Thymus (tissue), 11 donors: ENCODE results near the gene MYMK. TPM values are rescaled to one million over a fixed set of nuclear protein-coding genes. Genes with fewer than 3 reads are reported as not detected.

ENCODE experiments used
- DNase-seq, 9 donors: peaks; one replicate each; pipeline ENCODE4 v3.0.0-alpha.2; 2013; ENCODE audit warnings: low spot score in 9 of 9, low read depth in 6 of 9, missing footprints in 1 of 9
- H3K27ac ChIP-seq, 2 donors: one replicate each; pipeline ENCODE4 v1.5.1; 2013; ENCODE audit warnings: control low read depth in 1 of 2, low read depth in 1 of 2, low read length in 1 of 2, mild to moderate bottlenecking in 1 of 2, moderate library complexity in 1 of 2
- H3K27me3 ChIP-seq, 2 donors: one replicate each; pipeline ENCODE4 v1.5.1; 2013; ENCODE audit warnings: low read length in 1 of 2; ENCODE audit not compliant: control insufficient read depth in 2 of 2, insufficient read depth in 1 of 2
- H3K36me3 ChIP-seq, 2 donors: one replicate each; pipeline ENCODE4 v1.5.1; 2013; ENCODE audit warnings: low read length in 1 of 2, mild to moderate bottlenecking in 1 of 2, moderate library complexity in 1 of 2; ENCODE audit not compliant: control insufficient read depth in 2 of 2, insufficient read depth in 2 of 2
- H3K4me1 ChIP-seq, 2 donors: one replicate each; pipeline ENCODE4 v1.5.1; 2013; ENCODE audit warnings: low read length in 2 of 2; ENCODE audit not compliant: control insufficient read depth in 2 of 2, insufficient read depth in 2 of 2
- H3K4me3 ChIP-seq, 2 donors: one replicate each; pipeline ENCODE4 v1.5.1; 2013; ENCODE audit warnings: low read length in 2 of 2, control low read depth in 1 of 2, mild to moderate bottlenecking in 1 of 2
- H3K9me3 ChIP-seq, 2 donors: one replicate each; pipeline ENCODE4 v1.5.1; 2013; ENCODE audit warnings: low read length in 1 of 2, mild to moderate bottlenecking in 1 of 2; ENCODE audit not compliant: control insufficient read depth in 2 of 2, insufficient read depth in 1 of 2
- WGBS: extraction: QIAGEN DNeasy Blood & Tissue Kit; methylation state at CpG from one replicate; pipeline ENCODE4 v1.1.7; 2013; 5-methylcytosine and 5-hydroxymethylcytosine counted together
- polyA plus RNA-seq: library from polyadenylated mRNA; stranded (reverse); fragments of 200-250 nt; gene quantifications from one replicate; pipeline ENCODE4 v1.2.3, GENCODE V29; 2013
- total RNA-seq: library from RNA; stranded (reverse); fragments of 120-200 nt; gene quantifications from one replicate; pipeline ENCODE4 v1.2.4, GENCODE V29; 2013
- donor health status: healthy.

The MYMK gene
- total and polyA plus RNA-seq, 2 donors, result 0.39 to 0.47 TPM

GRCh38 chr9:133494636-133495326 lies 30.0 kb downstream of the MYMK start:
- 96% methylated on average over 24 of the region's 24 CpGs for WGBS
- Histone ChIP-seq H3K27ac (no peak overlapping the region), H3K4me1 (peaks cover 0 to 2% of the 10 kb centered on the region in 2 donors), H3K9me3 (no peaks in the 10 kb centered on the region), H3K36me3 (no peaks in the 10 kb centered on the region), H3K4me3 (no peak overlapping the region), H3K27me3 (peaks cover 0 to 12% of the 10 kb centered on the region in 2 donors)
- no peak for DNase-seq

- H3K27ac ChIP-seq, result no peak overlapping the region
Measured at GRCh38 chr9:133493845-133494540, 30.8 kb downstream of the MYMK start.

DNA sequence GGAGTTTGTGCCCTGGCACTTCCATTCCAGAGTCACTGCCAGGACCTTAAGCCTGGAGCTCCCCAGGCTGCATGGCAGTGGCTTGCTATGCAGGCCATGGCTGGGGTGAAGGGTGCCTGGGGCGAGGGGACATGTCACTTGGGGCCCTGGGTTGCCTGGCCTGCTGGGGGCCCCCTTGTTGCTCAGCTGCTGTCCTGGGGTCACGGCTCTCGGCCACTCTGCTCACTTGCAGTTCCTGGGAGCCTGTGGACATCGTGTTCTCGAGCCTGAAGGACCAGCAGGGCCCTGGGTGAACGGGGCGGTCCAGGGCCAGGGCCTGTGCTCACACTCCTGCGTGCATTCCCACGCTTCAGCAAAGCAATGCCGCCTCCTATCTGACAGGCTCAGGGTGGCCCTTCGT lies 31.3 kb downstream of the MYMK start:
- Histone ChIP-seq H3K4me1 (peaks cover 0 to 2% of the 10 kb centered on the region in 2 donors), H3K9me3 (no peaks in the 10 kb centered on the region), H3K36me3 (no peaks in the 10 kb centered on the region), H3K27me3 (peaks cover 0 to 8% of the 10 kb centered on the region in 2 donors), H3K27ac (no peak overlapping the region), H3K4me3 (no peak overlapping the region)
- DNase-seq, result no peak
- WGBS, result 87% methylated on average over 11 of the region's 11 CpGs

More at GRCh38 chr9:133493845-133494540, 30.8 kb downstream of the MYMK start:
- no peaks in the 10 kb centered on the region for H3K9me3 ChIP-seq
- H3K4me3 ChIP-seq, result no peak overlapping the region
- WGBS, result 95% methylated on average over 23 of the region's 23 CpGs
- no peaks in the 10 kb centered on the region for H3K36me3 ChIP-seq
- DNase-seq, result no peak
- H3K27me3 ChIP-seq, result peaks cover 0 to 8% of the 10 kb centered on the region in 2 donors
- peaks cover 0 to 2% of the 10 kb centered on the region in 2 donors for H3K4me1 ChIP-seq

- no peaks in the 10 kb centered on the region for H3K9me3 ChIP-seq
- no peaks in the 10 kb centered on the region for H3K36me3 ChIP-seq
- no peak overlapping the region for H3K4me3 ChIP-seq
- no peak overlapping the region for H3K27ac ChIP-seq
- H3K27me3 ChIP-seq, result peaks cover 0 to 8% of the 10 kb centered on the region in 2 donors
- WGBS, result 92% methylated on average over 33 of the region's 33 CpGs
- H3K4me1 ChIP-seq, result peaks cover 0 to 2% of the 10 kb centered on the region in 2 donors
- DNase-seq, result no peak
Measured at GRCh38 chr9:133492061-133493021, 32.4 kb downstream of the MYMK start.

GRCh38 chr9:133491656-133491925 lies 33.2 kb downstream of the MYMK start:
- WGBS, result 96% methylated on average over 8 of the region's 8 CpGs

DNA sequence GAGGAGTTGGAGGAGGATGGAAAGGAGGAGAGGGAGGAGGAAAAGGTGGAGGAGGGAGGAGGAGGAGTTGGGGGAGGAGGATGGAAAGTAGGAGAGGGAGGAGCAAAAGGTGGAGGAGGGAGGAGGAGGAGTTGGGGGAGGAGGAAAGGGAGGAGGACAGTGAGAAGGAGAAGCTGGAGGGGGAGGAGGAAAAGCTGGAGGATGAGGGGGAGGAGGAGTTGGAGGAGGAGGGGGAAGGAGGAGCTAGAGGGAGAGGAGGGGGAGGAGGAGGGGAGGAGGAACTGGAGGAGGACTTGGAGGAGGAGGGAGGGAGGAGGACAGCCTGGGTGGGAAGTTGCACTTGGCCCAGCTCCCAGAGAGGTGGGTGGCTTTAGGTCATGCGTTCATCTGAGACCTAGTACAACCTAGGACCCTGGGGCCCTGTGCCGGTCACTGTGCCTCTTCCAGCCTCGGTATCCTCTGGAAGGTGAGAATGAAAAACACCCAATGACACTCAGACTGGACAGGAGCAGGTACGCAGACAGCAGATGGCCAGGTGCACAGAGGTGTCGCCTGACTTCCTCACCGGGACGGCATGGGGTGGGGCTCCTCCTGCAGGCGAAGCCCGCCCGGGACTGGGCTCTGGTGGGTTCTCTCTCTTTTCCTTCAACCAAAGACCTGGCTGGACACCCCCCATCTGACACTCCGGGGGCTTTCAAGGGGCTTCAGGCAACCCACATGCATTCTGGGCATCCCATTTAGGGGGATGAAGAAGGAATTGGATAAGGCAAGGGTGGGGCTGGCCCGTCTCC lies 33.7 kb downstream of the MYMK start:
- WGBS, result 87% methylated on average over 12 of the region's 12 CpGs
- H3K36me3 ChIP-seq, result no peaks in the 10 kb centered on the region
- no peaks in the 10 kb centered on the region for H3K9me3 ChIP-seq
- peaks cover 0 to 2% of the 10 kb centered on the region in 2 donors for H3K27me3 ChIP-seq
- H3K27ac ChIP-seq, result no peak overlapping the region
- no peak overlapping the region for H3K4me3 ChIP-seq
- DNase-seq, result no peak
- peaks cover 0 to 5% of the 10 kb centered on the region in 2 donors for H3K4me1 ChIP-seq

More at GRCh38 chr9:133491656-133491925, 33.2 kb downstream of the MYMK start:
- Histone ChIP-seq H3K9me3 (no peaks in the 10 kb centered on the region), H3K27ac (no peak overlapping the region), H3K4me1 (peaks cover 0 to 2% of the 10 kb centered on the region in 2 donors), H3K36me3 (no peaks in the 10 kb centered on the region), H3K27me3 (peaks cover 0 to 3% of the 10 kb centered on the region in 2 donors), H3K4me3 (no peak overlapping the region)
- no peak for DNase-seq

DNA sequence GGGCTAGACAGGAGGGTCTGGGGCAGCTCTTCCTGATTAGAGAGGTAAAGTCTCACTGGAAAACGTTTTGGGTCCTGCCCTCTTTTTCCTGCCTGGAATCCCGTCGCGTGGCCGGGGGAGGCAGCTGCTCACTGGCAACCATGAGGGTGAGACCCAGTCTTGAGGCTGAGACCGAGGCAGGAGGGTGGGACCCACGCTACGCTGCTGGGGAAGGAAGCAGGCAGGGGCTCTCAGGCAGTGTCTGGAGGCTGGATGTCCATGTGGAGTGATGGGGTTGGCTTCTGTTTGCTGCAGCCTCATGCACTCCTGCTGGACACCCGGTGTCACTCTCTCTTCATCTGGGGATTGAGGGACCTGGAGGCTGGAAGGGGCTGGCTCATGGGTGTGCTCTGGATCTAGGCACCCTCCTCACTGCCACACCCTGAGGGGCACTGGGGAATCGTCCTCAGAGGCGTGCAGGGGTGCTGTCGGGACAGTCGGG lies 34.5 kb downstream of the MYMK start:
- Histone ChIP-seq H3K27me3 (peaks cover 0 to 2% of the 10 kb centered on the region in 2 donors), H3K4me1 (peaks cover 0 to 6% of the 10 kb centered on the region in 2 donors), H3K36me3 (no peaks in the 10 kb centered on the region), H3K27ac (no peak overlapping the region), H3K4me3 (no peak overlapping the region), H3K9me3 (no peaks in the 10 kb centered on the region)
- 86% methylated on average over 13 of the region's 13 CpGs for WGBS
- DNase-seq, result no peak
